ENCODE data around the gene AQP4.

AQP4 gene

GRCh38 chr18:26864658-26865057, 849 bp downstream of the AQP4 start:
- H3K36me3 Mint-ChIP-seq (ENCODE audit: low read depth): no peaks in the 10 kb centered on the region
- H3K4me3 Mint-ChIP-seq: no peak overlapping the region
- peaks cover 21% of the 10 kb centered on the region for H3K27me3 Mint-ChIP-seq (ENCODE audit: low read depth)
- no peak for DNase-seq (ENCODE audit: low spot score)
- no peak overlapping the region for H3K27ac Mint-ChIP-seq
- H3K9me3 Mint-ChIP-seq: no peaks in the 10 kb centered on the region
- H3K4me1 Mint-ChIP-seq (ENCODE audit: low read depth): peaks cover 2% of the 10 kb centered on the region

- Mint-ChIP-seq H3K27ac (no peak overlapping the region), H3K4me1 (ENCODE audit: low read depth) (peaks cover 2% of the 10 kb centered on the region), H3K4me3 (no peak overlapping the region), H3K9me3 (no peaks in the 10 kb centered on the region), H3K27me3 (ENCODE audit: low read depth) (peaks cover 21% of the 10 kb centered on the region), H3K36me3 (ENCODE audit: low read depth) (no peaks in the 10 kb centered on the region)
- DNase-seq (ENCODE audit: low spot score): no peak
Measured at GRCh38 chr18:26863921-26864497, 1.5 kb downstream of the AQP4 start.

GRCh38 chr18:26863122-26863879, 2.2 kb downstream of the AQP4 start:
- DNase-seq (ENCODE audit: low spot score): no peak
- H3K27ac Mint-ChIP-seq: no peak overlapping the region
- no peaks in the 10 kb centered on the region for H3K36me3 Mint-ChIP-seq (ENCODE audit: low read depth)
- H3K9me3 Mint-ChIP-seq: no peaks in the 10 kb centered on the region
- H3K4me3 Mint-ChIP-seq: no peak overlapping the region
- H3K27me3 Mint-ChIP-seq (ENCODE audit: low read depth): peaks cover 21% of the 10 kb centered on the region
- peaks cover 2% of the 10 kb centered on the region for H3K4me1 Mint-ChIP-seq (ENCODE audit: low read depth)

- H3K4me3 Mint-ChIP-seq: no peak overlapping the region
- no peaks in the 10 kb centered on the region for H3K36me3 Mint-ChIP-seq (ENCODE audit: low read depth)
- H3K9me3 Mint-ChIP-seq: no peaks in the 10 kb centered on the region
- no peak overlapping the region for H3K27ac Mint-ChIP-seq
- peaks cover 21% of the 10 kb centered on the region for H3K27me3 Mint-ChIP-seq (ENCODE audit: low read depth)
- no peak for DNase-seq (ENCODE audit: low spot score)
- H3K4me1 Mint-ChIP-seq (ENCODE audit: low read depth): peaks cover 2% of the 10 kb centered on the region
Measured at GRCh38 chr18:26862084-26862483, 3.4 kb downstream of the AQP4 start.

- Mint-ChIP-seq H3K27me3 (ENCODE audit: low read depth) (no peaks in the 10 kb centered on the region), H3K4me1 (ENCODE audit: low read depth) (no peaks in the 10 kb centered on the region), H3K36me3 (ENCODE audit: low read depth) (no peaks in the 10 kb centered on the region), H3K4me3 (no peak overlapping the region), H3K9me3 (no peaks in the 10 kb centered on the region), H3K27ac (no peak overlapping the region)
- DNase-seq (ENCODE audit: low spot score): no peak
Measured at GRCh38 chr18:26854292-26854881, 11.1 kb downstream of the AQP4 start.

GRCh38 chr18:26853401-26853800, 12.1 kb downstream of the AQP4 start:
- H3K27ac Mint-ChIP-seq: no peak overlapping the region
- H3K4me3 Mint-ChIP-seq: no peak overlapping the region
- H3K9me3 Mint-ChIP-seq: no peaks in the 10 kb centered on the region
- no peak for DNase-seq (ENCODE audit: low spot score)
- no peaks in the 10 kb centered on the region for H3K4me1 Mint-ChIP-seq (ENCODE audit: low read depth)
- no peaks in the 10 kb centered on the region for H3K27me3 Mint-ChIP-seq (ENCODE audit: low read depth)
- no peaks in the 10 kb centered on the region for H3K36me3 Mint-ChIP-seq (ENCODE audit: low read depth)

- Mint-ChIP-seq H3K4me3 (no peak overlapping the region), H3K4me1 (ENCODE audit: low read depth) (no peaks in the 10 kb centered on the region), H3K27me3 (ENCODE audit: low read depth) (no peaks in the 10 kb centered on the region), H3K27ac (no peak overlapping the region), H3K36me3 (ENCODE audit: low read depth) (no peaks in the 10 kb centered on the region), H3K9me3 (peaks cover 3% of the 10 kb centered on the region)
- DNase-seq (ENCODE audit: low spot score): no peak
Measured at GRCh38 chr18:26843760-26844159, 21.7 kb downstream of the AQP4 start.

GRCh38 chr18:26840965-26841364, 24.5 kb downstream of the AQP4 start:
- H3K27me3 Mint-ChIP-seq (ENCODE audit: low read depth): no peaks in the 10 kb centered on the region
- H3K36me3 Mint-ChIP-seq (ENCODE audit: low read depth): no peaks in the 10 kb centered on the region
- H3K4me1 Mint-ChIP-seq (ENCODE audit: low read depth): no peaks in the 10 kb centered on the region
- H3K9me3 Mint-ChIP-seq: peaks cover 3% of the 10 kb centered on the region
- H3K27ac Mint-ChIP-seq: no peak overlapping the region
- DNase-seq (ENCODE audit: low spot score): no peak
- H3K4me3 Mint-ChIP-seq: no peak overlapping the region

- no peak overlapping the region for H3K4me3 Mint-ChIP-seq
- H3K27me3 Mint-ChIP-seq (ENCODE audit: low read depth): no peaks in the 10 kb centered on the region
- no peaks in the 10 kb centered on the region for H3K36me3 Mint-ChIP-seq (ENCODE audit: low read depth)
- peaks cover 3% of the 10 kb centered on the region for H3K9me3 Mint-ChIP-seq
- no peak for DNase-seq (ENCODE audit: low spot score)
- no peak overlapping the region for H3K27ac Mint-ChIP-seq
- H3K4me1 Mint-ChIP-seq (ENCODE audit: low read depth): no peaks in the 10 kb centered on the region
Measured at GRCh38 chr18:26839609-26840008, 25.9 kb downstream of the AQP4 start.

GRCh38 chr18:26832302-26832701, 33.2 kb downstream of the AQP4 start:
- DNase-seq (ENCODE audit: low spot score): no peak
- no peaks in the 10 kb centered on the region for H3K27me3 Mint-ChIP-seq (ENCODE audit: low read depth)
- no peak overlapping the region for H3K4me3 Mint-ChIP-seq
- no peaks in the 10 kb centered on the region for H3K36me3 Mint-ChIP-seq (ENCODE audit: low read depth)
- no peaks in the 10 kb centered on the region for H3K9me3 Mint-ChIP-seq
- no peaks in the 10 kb centered on the region for H3K4me1 Mint-ChIP-seq (ENCODE audit: low read depth)
- no peak overlapping the region for H3K27ac Mint-ChIP-seq

GRCh38 chr18:26827581-26827980, 37.9 kb downstream of the AQP4 start:
- no peak overlapping the region for H3K4me3 Mint-ChIP-seq
- DNase-seq (ENCODE audit: low spot score): no peak
- no peaks in the 10 kb centered on the region for H3K9me3 Mint-ChIP-seq
- H3K36me3 Mint-ChIP-seq (ENCODE audit: low read depth): no peaks in the 10 kb centered on the region
- H3K27me3 Mint-ChIP-seq (ENCODE audit: low read depth): no peaks in the 10 kb centered on the region
- no peaks in the 10 kb centered on the region for H3K4me1 Mint-ChIP-seq (ENCODE audit: low read depth)
- H3K27ac Mint-ChIP-seq: no peak overlapping the region

- no peak overlapping the region for H3K27ac Mint-ChIP-seq
- H3K4me1 Mint-ChIP-seq (ENCODE audit: low read depth): no peaks in the 10 kb centered on the region
- H3K27me3 Mint-ChIP-seq (ENCODE audit: low read depth): no peaks in the 10 kb centered on the region
Measured at GRCh38 chr18:26826656-26827235, 38.8 kb downstream of the AQP4 start.

GRCh38 chr18:26821181-26821580, 44.3 kb downstream of the AQP4 start:
- Mint-ChIP-seq H3K4me1 (ENCODE audit: low read depth) (no peaks in the 10 kb centered on the region), H3K27ac (no peak overlapping the region), H3K9me3 (peaks cover 18% of the 10 kb centered on the region), H3K27me3 (ENCODE audit: low read depth) (no peaks in the 10 kb centered on the region), H3K36me3 (ENCODE audit: low read depth) (no peaks in the 10 kb centered on the region), H3K4me3 (no peak overlapping the region)
- no peak for DNase-seq (ENCODE audit: low spot score)

More at GRCh38 chr18:26826656-26827235, 38.8 kb downstream of the AQP4 start:
- H3K9me3 Mint-ChIP-seq: no peaks in the 10 kb centered on the region
- H3K36me3 Mint-ChIP-seq (ENCODE audit: low read depth): no peaks in the 10 kb centered on the region
- no peak for DNase-seq (ENCODE audit: low spot score)
- H3K4me3 Mint-ChIP-seq: no peak overlapping the region

GRCh38 chr18:26819046-26819445, 46.5 kb downstream of the AQP4 start:
- H3K9me3 Mint-ChIP-seq: peaks cover 18% of the 10 kb centered on the region
- H3K4me3 Mint-ChIP-seq: no peak overlapping the region
- no peaks in the 10 kb centered on the region for H3K27me3 Mint-ChIP-seq (ENCODE audit: low read depth)
- DNase-seq (ENCODE audit: low spot score): no peak
- H3K27ac Mint-ChIP-seq: no peak overlapping the region
- no peaks in the 10 kb centered on the region for H3K4me1 Mint-ChIP-seq (ENCODE audit: low read depth)
- H3K36me3 Mint-ChIP-seq (ENCODE audit: low read depth): no peaks in the 10 kb centered on the region

All from T-helper 2 cell treated with Interferon-gamma antibody and Interleukin-4, amounts not matched to agents 5 μg/mL and 100 μg/mL, for 36 hours (primary cell).